HCT116 (cell line): ENCODE data around the gene ZDHHC1. TPM values are rescaled to one million over a fixed set of nuclear protein-coding genes. Genes with fewer than 3 reads are reported as not detected.

ENCODE experiments used
- ATAC-seq: fragments of 200-7000 bp; cut with Tn5 transposase; 2 replicates; pipeline ENCODE4 v1.9.1; 2020; ENCODE audit warnings: mild to moderate bottlenecking, moderate library complexity
- BruUV-seq: library from RNA; stranded (reverse); fragments of 400-500 nt; replicated peaks from 2 replicates; lab custom pipeline; 2021; lab: Mats Ljungman, UMichigan
- CTCF ChIA-PET: fragments of 300-600 bp; sonication (Branson Sonifier 250); formaldehyde crosslinking; loops from one replicate; lab custom pipeline; 2021; ENCODE audit warnings: antibody characterized with exemption; lab: Charles Lee
- POLR2A ChIA-PET: fragments of 300-600, 350-600 bp; sonication (Branson Sonifier 250); formaldehyde crosslinking; loops from one replicate; lab custom pipeline; 2021; ENCODE audit warnings: antibody characterized with exemption; lab: Charles Lee
- RAD21 ChIA-PET, 2 experiments: fragments of 300-600 bp; sonication (Branson Sonifier 250); formaldehyde crosslinking; loops; one replicate each; lab custom pipeline; 2023; ENCODE audit warnings: low total read pairs in 2 of 2; ENCODE audit not compliant: uncharacterized antibody in 2 of 2, unreplicated experiment in 2 of 2, low non-redundant PET in 1 of 2; lab: Charles Lee
- DNase-seq: peaks from one replicate; pipeline ENCODE4 v3.0.0-alpha.2; 2010; ENCODE audit warnings: low read depth, low spot score
- H2AFZ ChIP-seq: fragments of 200-600 bp; shearing (Covaris generic), sonication (generic); 2 replicates; pipeline ENCODE4 v1.6.1; 2017; ENCODE audit warnings: low read depth, mixed run types, mixed read lengths, antibody characterized with exemption, low read length; ENCODE audit not compliant: poor library complexity, severe bottlenecking
- H3K27ac ChIP-seq: 2 replicates; pipeline ENCODE4 v1.5.1; 2012; ENCODE audit warnings: low read depth, low read length
- H3K27me3 ChIP-seq: fragments of 200-600 bp; sonication (generic); 2 replicates; pipeline ENCODE4 v1.6.1; 2016; ENCODE audit warnings: mixed run types, low read length, mixed read lengths; ENCODE audit not compliant: insufficient read depth
- H3K36me3 ChIP-seq, 2 experiments: fragments of 200-500 bp in 1 of 2; fragments of 200-600 bp in 1 of 2; sonication (Bioruptor generic) in 1 of 2; sonication (generic) in 1 of 2; 2 replicates each; pipeline versions ENCODE4 v1.5.1 to v1.6.1; 2014 to 2016; ENCODE audit warnings: low read length in 2 of 2, inconsistent platforms in 1 of 2, mixed read lengths in 1 of 2, mixed run types in 1 of 2; ENCODE audit not compliant: insufficient read depth in 2 of 2, control insufficient read depth in 1 of 2
- H3K4me1 ChIP-seq, 2 experiments: fragments of 200-600 bp in 1 of 2; sonication (generic) in 1 of 2; 2 replicates each; pipeline versions ENCODE4 v1.5.1 to v1.6.1; 2012 to 2017; ENCODE audit warnings: low read length in 2 of 2, inconsistent platforms in 1 of 2, mild to moderate bottlenecking in 1 of 2, mixed read lengths in 1 of 2, mixed run types in 1 of 2, moderate library complexity in 1 of 2; ENCODE audit not compliant: insufficient read depth in 2 of 2, control insufficient read depth in 1 of 2
- H3K4me2 ChIP-seq: fragments of 200-600 bp; sonication (generic); 2 replicates; pipeline ENCODE4 v1.6.1; 2017; ENCODE audit warnings: mixed run types, low read length, mixed read lengths
- H3K4me3 ChIP-seq, 2 experiments: fragments of 200-600 bp in 1 of 2; sonication (generic) in 1 of 2; replicated peaks in 1 of 2; 2 replicates each; pipeline ENCODE4 v1.5.1; 2011 to 2016; ENCODE audit warnings: low read length in 2 of 2, control low read depth in 1 of 2, low read depth in 1 of 2, mild to moderate bottlenecking in 1 of 2, mixed read lengths in 1 of 2, mixed run types in 1 of 2
- H3K79me2 ChIP-seq: fragments of 200-600 bp; sonication (generic); 2 replicates; pipeline ENCODE4 v1.6.1; 2017; ENCODE audit warnings: mild to moderate bottlenecking, mixed run types, low read length, moderate library complexity, mixed read lengths; ENCODE audit not compliant: insufficient read depth
- H3K9ac ChIP-seq: fragments of 200-600 bp; sonication (generic); 2 replicates; pipeline ENCODE4 v1.6.1; 2016; ENCODE audit warnings: low read length, mixed read lengths
- H3K9me2 ChIP-seq: fragments of 200-600 bp; sonication (generic), shearing (Covaris generic); 2 replicates; pipeline ENCODE4 v1.6.1; 2017; ENCODE audit warnings: mixed run types, mild to moderate bottlenecking, moderate library complexity; ENCODE audit not compliant: insufficient read depth
- H3K9me3 ChIP-seq, 2 experiments: fragments of 200-500 bp in 1 of 2; fragments of 200-600 bp in 1 of 2; sonication (Bioruptor generic) in 1 of 2; sonication (generic) in 1 of 2; 2 replicates each; pipeline ENCODE4 v1.6.1; 2014 to 2017; ENCODE audit warnings: low read length in 2 of 2, mixed read lengths in 2 of 2, inconsistent platforms in 1 of 2, low read depth in 1 of 2, mild to moderate bottlenecking in 1 of 2, mixed run types in 1 of 2, moderate library complexity in 1 of 2; ENCODE audit not compliant: control insufficient read depth in 1 of 2, insufficient read depth in 1 of 2
- H4K20me1 ChIP-seq: fragments of 200-600 bp; sonication (generic), shearing (Covaris generic); 2 replicates; pipeline ENCODE4 v1.6.1; 2017; ENCODE audit warnings: mixed run types, mild to moderate bottlenecking, moderate library complexity; ENCODE audit not compliant: insufficient read depth
- CBX3 ChIP-seq: IDR thresholded peaks from 2 replicates; pipeline ENCODE4 v1.6.1; 2012; ENCODE audit warnings: low read depth
- ELF1 ChIP-seq: IDR thresholded peaks from 2 replicates; pipeline ENCODE4 v1.6.1; 2012; ENCODE audit warnings: low read depth, borderline replicate concordance
- FOSL1 ChIP-seq: IDR thresholded peaks from 2 replicates; pipeline ENCODE4 v1.6.1; 2012; ENCODE audit warnings: low read depth
- RAD21 ChIP-seq: IDR thresholded peaks from 2 replicates; pipeline ENCODE4 v1.6.1; 2012; ENCODE audit warnings: low read depth, mild to moderate bottlenecking
- SIN3A ChIP-seq: IDR thresholded peaks from 2 replicates; pipeline ENCODE4 v1.6.1; 2012; ENCODE audit warnings: low read depth
- SP1 ChIP-seq: IDR thresholded peaks from 2 replicates; pipeline ENCODE4 v1.6.1; 2012; ENCODE audit warnings: low read depth
- SRF ChIP-seq: IDR thresholded peaks from 2 replicates; pipeline ENCODE4 v1.6.1; 2012; ENCODE audit warnings: low read depth
- ZFX ChIP-seq: fragments of 450-650 bp; IDR thresholded peaks from 2 replicates; pipeline ENCODE4 v1.6.1; 2017
- ZNF274 ChIP-seq: fragments of 200-500 bp; sonication (Bioruptor generic); IDR thresholded peaks from 2 replicates; pipeline ENCODE4 v1.6.1; 2014; ENCODE audit warnings: mild to moderate bottlenecking, low read depth, low read length, inconsistent platforms
- intact Hi-C: fragments of 100-400 bp; cut with micrococcal nuclease; formaldehyde crosslinking; loops from 2 replicates; pipeline ENCODE4 v1.10.0; 2022
- total RNA-seq: library from RNA; stranded (reverse); gene quantifications from one replicate; pipeline ENCODE4 v1.2.1, GENCODE V29; 2021; ENCODE audit not compliant: unreplicated experiment
- TF ChIP-seq, protein P1 (sequence below), 3 experiments: fragments of 200-600 bp in 1 of 3; sonication (generic) in 1 of 3; IDR thresholded peaks in 2 of 3; conservative IDR thresholded peaks in 1 of 3; 2 replicates each; pipeline ENCODE4 v1.5.1; 2012 to 2017; ENCODE audit warnings: low read depth in 2 of 3, low read length in 2 of 3, antibody characterized with exemption in 1 of 3, borderline replicate concordance in 1 of 3, control low read depth in 1 of 3, mild to moderate bottlenecking in 1 of 3, mixed read lengths in 1 of 3, mixed run types in 1 of 3, moderate library complexity in 1 of 3; ENCODE audit not compliant: insufficient read depth in 1 of 3
- TF ChIP-seq, protein P2 (sequence below): IDR thresholded peaks from 2 replicates; pipeline ENCODE4 v1.6.1; 2012
- TF ChIP-seq, protein P3 (sequence below): IDR thresholded peaks from 2 replicates; pipeline ENCODE4 v1.6.1; 2012

ZDHHC1 gene
- total RNA-seq, 1 experiment from 2014 or later = 9.1 TPM

DNA sequence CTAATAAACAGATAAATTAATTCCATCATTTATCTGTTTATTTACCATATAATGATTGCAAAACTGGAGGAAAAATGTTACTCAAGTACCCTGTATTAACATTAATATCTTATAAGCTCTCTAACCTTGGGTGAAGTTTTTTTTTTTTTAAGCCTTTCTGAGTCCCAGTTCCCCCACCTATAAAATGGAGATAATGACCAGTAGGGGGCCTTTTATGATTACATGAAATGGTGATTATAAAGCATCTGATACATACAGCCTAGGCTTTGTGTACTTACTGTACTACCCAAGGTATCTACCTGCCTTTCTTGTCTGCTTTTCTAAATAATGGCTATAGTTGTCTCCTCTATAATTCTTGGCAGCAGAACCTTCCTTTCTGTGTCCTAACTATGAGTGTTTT is 67.1 kb downstream of the ZDHHC1 start:
- H3K4me2 ChIP-seq = no peak overlapping the region
- H3K27ac ChIP-seq = no peak overlapping the region
- H3K36me3 ChIP-seq = no peaks in the 10 kb centered on the region
- ChIA-PET RAD21 (no interaction called here), CTCF (interaction anchor here (0.6 to 1.6 kb wide), 7 partner anchors 10 to 319 kb away, joined by 3 to 7 read pairs (median 3); partner anchors contain the start of gene ZDHHC1), POLR2A (no interaction called here)
- H3K27me3 ChIP-seq = no peaks in the 10 kb centered on the region
- ATAC-seq (peak; percentile 79), DNase-seq (peak; percentile 48)
- H3K9ac ChIP-seq = no peak overlapping the region
- H4K20me1 ChIP-seq = no peaks in the 10 kb centered on the region
- intact Hi-C loops = loop anchor here (2.0 kb wide), 1 partner anchor 118 kb away; no protein-coding TSS in a partner anchor
- no peaks in the 10 kb centered on the region for H3K79me2 ChIP-seq
- no peaks in the 10 kb centered on the region for H3K9me3 ChIP-seq
- H2AFZ ChIP-seq = peak overlapping the region; percentile 50
- no peaks in the 10 kb centered on the region for H3K4me1 ChIP-seq
- no TSS peak for BruUV-seq
- H3K4me3 ChIP-seq = no peak overlapping the region
- TF ChIP-seq FOSL1 (no peak), CBX3 (no peak), ZFX (no peak), SIN3A (no peak), RAD21 (peak; percentile 64), SRF (no peak), SP1 (no peak), ELF1 (no peak), ZNF274 (no peak)
- TF ChIP-seq, protein P1, sequence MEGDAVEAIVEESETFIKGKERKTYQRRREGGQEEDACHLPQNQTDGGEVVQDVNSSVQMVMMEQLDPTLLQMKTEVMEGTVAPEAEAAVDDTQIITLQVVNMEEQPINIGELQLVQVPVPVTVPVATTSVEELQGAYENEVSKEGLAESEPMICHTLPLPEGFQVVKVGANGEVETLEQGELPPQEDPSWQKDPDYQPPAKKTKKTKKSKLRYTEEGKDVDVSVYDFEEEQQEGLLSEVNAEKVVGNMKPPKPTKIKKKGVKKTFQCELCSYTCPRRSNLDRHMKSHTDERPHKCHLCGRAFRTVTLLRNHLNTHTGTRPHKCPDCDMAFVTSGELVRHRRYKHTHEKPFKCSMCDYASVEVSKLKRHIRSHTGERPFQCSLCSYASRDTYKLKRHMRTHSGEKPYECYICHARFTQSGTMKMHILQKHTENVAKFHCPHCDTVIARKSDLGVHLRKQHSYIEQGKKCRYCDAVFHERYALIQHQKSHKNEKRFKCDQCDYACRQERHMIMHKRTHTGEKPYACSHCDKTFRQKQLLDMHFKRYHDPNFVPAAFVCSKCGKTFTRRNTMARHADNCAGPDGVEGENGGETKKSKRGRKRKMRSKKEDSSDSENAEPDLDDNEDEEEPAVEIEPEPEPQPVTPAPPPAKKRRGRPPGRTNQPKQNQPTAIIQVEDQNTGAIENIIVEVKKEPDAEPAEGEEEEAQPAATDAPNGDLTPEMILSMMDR (IDR thresholded peaks at IDR 0.05 in 2 of 3, conservative IDR thresholded peaks at IDR 0.05 in 1 of 3; ENCODE audit: borderline replicate concordance in 1 of 3, insufficient read depth in 1 of 3, low read depth in 2 of 3, low read length in 2 of 3) = peak; percentile 53 to 72 (median 67); a peak in 5 of 6 replicates
- TF ChIP-seq, protein P2, sequence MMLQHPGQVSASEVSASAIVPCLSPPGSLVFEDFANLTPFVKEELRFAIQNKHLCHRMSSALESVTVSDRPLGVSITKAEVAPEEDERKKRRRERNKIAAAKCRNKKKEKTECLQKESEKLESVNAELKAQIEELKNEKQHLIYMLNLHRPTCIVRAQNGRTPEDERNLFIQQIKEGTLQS = no peak
- TF ChIP-seq, protein P3, sequence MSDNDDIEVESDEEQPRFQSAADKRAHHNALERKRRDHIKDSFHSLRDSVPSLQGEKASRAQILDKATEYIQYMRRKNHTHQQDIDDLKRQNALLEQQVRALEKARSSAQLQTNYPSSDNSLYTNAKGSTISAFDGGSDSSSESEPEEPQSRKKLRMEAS = no peak
- H3K9me2 ChIP-seq = no peaks in the 10 kb centered on the region
